MCF 10A (cell line): ENCODE measurements around the gene CLCF1. TPM values are rescaled to one million over a fixed set of nuclear protein-coding genes. Genes with fewer than 3 reads are reported as not detected.

Experiments used
- BruUV-seq: library from RNA; stranded (reverse); fragments of 400-500 nt; replicated peaks from 2 replicates; lab custom pipeline; 2021; lab: Mats Ljungman, UMichigan
- CTCF ChIA-PET: fragments of 300-600 bp; sonication (Branson Sonifier 250); formaldehyde crosslinking; extraction: SDS; loops from one replicate; lab custom pipeline; 2021; ENCODE audit warnings: antibody characterized with exemption, inconsistent platforms; lab: Yijun Ruan, JAX
- POLR2A ChIA-PET: fragments of 300-600, 350-650 bp; sonication (Branson Sonifier 250); formaldehyde crosslinking; extraction: SDS; loops from one replicate; lab custom pipeline; 2020; ENCODE audit warnings: antibody characterized with exemption, inconsistent platforms; lab: Yijun Ruan, JAX
- DNase-seq: peaks from one replicate; pipeline ENCODE4 v3.0.0-alpha.2; 2018; ENCODE audit not compliant: unreplicated experiment
- H3K27ac Mint-ChIP-seq: one replicate; pipeline ENCODE4 v1.8.0; 2022; ENCODE audit warnings: mild to moderate bottlenecking, low read depth, mixed read lengths; ENCODE audit not compliant: unreplicated experiment
- H3K27me3 Mint-ChIP-seq: one replicate; pipeline ENCODE4 v1.8.0; 2022; ENCODE audit warnings: mixed read lengths; ENCODE audit not compliant: insufficient read depth, unreplicated experiment
- H3K36me3 Mint-ChIP-seq: one replicate; pipeline ENCODE4 v1.8.0; 2022; ENCODE audit warnings: mild to moderate bottlenecking, moderate library complexity, mixed read lengths; ENCODE audit not compliant: insufficient read depth, unreplicated experiment
- H3K4me1 Mint-ChIP-seq: one replicate; pipeline ENCODE4 v1.8.0; 2022; ENCODE audit warnings: mixed read lengths; ENCODE audit not compliant: insufficient read depth, unreplicated experiment
- H3K4me3 Mint-ChIP-seq: one replicate; pipeline ENCODE4 v1.8.0; 2022; ENCODE audit warnings: mild to moderate bottlenecking, moderate library complexity, mixed read lengths; ENCODE audit not compliant: unreplicated experiment
- H3K9me3 Mint-ChIP-seq: one replicate; pipeline ENCODE4 v1.8.0; 2022; ENCODE audit warnings: mixed read lengths; ENCODE audit not compliant: unreplicated experiment
- intact Hi-C: fragments of 100-400 bp; cut with micrococcal nuclease; formaldehyde crosslinking; loops from 2 replicates; pipeline ENCODE4 v1.14.1; 2022
- total RNA-seq: library from RNA; stranded (reverse); gene quantifications from 2 replicates; pipeline ENCODE4 v1.2.3, GENCODE V29; 2022
- TF ChIP-seq, protein P1 (sequence below): fragments of 200-600 bp; IDR thresholded peaks from one replicate; pipeline ENCODE4 v1.8.0; 2022; ENCODE audit warnings: antibody characterized with exemption, mild to moderate bottlenecking; ENCODE audit not compliant: unreplicated experiment

Gene CLCF1
- total RNA-seq, 1 experiment from 2014 or later, result 5.8 TPM

DNA sequence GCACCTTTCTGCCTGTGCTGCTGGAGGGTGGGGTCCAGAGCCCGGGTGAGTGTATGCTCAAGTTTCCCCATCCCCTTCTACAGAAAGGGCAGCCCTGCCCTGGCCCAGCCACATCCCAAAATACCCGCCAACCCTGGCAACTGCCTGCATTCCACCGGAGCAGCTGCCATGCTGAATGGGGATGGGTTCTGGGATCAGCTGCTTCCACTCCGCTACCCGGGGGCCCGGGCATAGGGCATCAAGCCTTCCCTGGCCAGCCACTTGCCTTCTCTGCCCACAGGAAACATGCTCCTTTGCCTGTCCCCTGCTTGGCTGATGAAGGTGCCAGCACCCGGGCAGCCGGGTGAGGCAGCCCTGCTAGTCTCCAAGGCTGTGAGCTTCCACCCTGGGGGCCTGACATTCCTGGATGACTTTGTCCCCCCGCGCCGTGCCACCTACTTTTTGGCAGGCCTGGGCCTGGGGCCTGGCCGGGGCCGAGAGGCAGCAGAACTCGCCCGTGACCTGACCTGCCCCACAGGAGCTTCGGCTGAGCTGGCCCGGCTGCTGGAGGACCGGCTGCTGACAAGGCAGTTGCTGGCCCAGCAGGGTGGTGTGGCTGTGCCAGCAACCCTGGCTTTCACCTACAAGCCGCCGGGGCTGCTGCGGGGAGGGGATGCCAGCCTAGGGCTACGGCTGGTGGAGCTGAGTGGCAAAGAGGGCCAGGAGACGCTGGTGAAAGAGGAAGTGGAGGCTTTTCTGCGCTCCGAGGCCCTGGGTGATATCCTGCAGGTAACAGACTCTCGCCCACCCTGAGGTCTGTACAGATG is 45.3 kb upstream of the CLCF1 start:
- intact Hi-C loops, result no loop called here
- Mint-ChIP-seq H3K4me3 (no peak overlapping the region), H3K9me3 (no peaks in the 10 kb centered on the region), H3K4me1 (peaks cover 20% of the 10 kb centered on the region), H3K36me3 (no peaks in the 10 kb centered on the region), H3K27ac (no peak overlapping the region), H3K27me3 (no peaks in the 10 kb centered on the region)
- no peak for DNase-seq
- CTCF ChIA-PET, result no interaction called here
- no TSS peak for BruUV-seq
- POLR2A ChIA-PET, result interaction anchor here (0.6 to 1.2 kb wide), 4 partner anchors 10 to 47 kb away, joined by 3 to 4 read pairs (median 3); partner anchors contain the start of genes PPP1CA, RAD9A and RPS6KB2
- TF ChIP-seq, protein P1, sequence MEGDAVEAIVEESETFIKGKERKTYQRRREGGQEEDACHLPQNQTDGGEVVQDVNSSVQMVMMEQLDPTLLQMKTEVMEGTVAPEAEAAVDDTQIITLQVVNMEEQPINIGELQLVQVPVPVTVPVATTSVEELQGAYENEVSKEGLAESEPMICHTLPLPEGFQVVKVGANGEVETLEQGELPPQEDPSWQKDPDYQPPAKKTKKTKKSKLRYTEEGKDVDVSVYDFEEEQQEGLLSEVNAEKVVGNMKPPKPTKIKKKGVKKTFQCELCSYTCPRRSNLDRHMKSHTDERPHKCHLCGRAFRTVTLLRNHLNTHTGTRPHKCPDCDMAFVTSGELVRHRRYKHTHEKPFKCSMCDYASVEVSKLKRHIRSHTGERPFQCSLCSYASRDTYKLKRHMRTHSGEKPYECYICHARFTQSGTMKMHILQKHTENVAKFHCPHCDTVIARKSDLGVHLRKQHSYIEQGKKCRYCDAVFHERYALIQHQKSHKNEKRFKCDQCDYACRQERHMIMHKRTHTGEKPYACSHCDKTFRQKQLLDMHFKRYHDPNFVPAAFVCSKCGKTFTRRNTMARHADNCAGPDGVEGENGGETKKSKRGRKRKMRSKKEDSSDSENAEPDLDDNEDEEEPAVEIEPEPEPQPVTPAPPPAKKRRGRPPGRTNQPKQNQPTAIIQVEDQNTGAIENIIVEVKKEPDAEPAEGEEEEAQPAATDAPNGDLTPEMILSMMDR, result no peak

DNA sequence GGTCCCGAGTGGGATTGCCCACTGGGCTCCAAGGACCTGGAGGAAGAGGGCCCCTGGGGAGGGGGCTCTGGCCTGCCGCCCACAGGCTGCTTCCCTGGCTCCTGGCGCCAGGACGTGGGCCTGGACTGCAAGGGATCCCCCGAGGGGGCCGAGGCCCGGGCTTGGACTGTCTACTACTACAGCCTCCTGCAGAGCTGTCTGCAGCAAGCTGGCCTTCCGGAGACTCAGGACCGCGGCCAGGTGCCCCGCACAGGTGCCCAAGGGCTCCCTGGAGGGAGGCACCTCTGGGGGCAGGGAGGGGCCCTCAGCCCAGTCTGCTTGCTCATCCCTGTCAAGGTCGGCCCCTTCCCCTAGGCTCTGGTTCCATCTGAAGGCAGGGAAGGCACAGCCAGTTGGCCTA is 44.0 kb upstream of the CLCF1 start:
- no peak for DNase-seq
- TF ChIP-seq, protein P1, result no peak
- intact Hi-C loops, result no loop called here
- H3K9me3 Mint-ChIP-seq, result no peaks in the 10 kb centered on the region
- ChIA-PET CTCF (interaction anchor here (0.6 kb wide), 1 partner anchor 47 kb away, joined by 3 read pairs; no protein-coding TSS in a partner anchor), POLR2A (no interaction called here)
- no peak overlapping the region for H3K4me3 Mint-ChIP-seq
- peaks cover 13% of the 10 kb centered on the region for H3K4me1 Mint-ChIP-seq
- no peaks in the 10 kb centered on the region for H3K27me3 Mint-ChIP-seq
- peaks cover 3% of the 10 kb centered on the region for H3K36me3 Mint-ChIP-seq
- no TSS peak for BruUV-seq
- H3K27ac Mint-ChIP-seq, result no peak overlapping the region

DNA sequence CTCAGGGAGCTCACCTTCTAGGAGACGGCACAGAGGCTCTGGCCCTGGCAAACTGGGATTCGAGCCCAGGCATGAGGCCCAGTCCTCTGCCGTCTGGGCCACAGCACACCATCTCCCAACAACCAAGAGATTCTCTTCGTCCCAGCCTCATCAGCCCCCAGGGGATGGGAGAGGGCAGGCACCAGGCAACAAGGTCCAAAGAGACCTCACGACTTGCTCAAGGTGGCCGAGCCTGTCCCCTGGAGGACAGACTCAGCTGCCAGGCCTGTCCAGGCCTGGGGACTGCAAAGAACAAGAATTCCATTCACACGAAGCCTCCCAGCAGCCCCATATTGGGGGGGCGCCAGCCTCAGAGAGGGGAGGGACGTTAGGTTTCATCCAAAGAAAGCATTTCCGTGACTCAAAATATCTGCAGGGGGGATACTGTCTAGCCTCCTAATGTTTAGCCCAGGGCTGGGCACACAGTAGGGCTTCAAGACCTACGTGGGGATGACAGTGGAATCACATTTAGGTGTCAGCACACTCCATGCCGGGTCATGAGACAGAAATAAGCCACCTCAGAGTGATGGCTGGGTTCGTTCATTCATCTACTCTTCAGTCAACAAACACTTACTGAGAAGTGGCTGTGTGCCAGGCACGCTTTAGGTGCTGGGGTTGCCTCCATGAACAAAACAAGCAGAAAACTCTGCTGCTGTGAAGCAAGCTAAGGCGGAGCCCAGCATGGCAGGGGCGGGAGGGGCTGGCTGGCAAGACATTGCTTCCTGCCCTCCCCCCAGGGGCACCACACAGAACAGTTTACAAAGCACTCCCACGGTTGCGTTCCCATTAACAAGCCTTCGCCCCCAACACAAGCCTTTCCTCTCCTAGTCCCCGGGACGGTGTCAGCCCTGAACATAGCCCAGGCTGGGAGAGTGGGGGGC is 43.3 kb upstream of the CLCF1 start:
- peak; percentile 66 for DNase-seq
- Mint-ChIP-seq H3K27ac (peak overlapping the region; percentile 46), H3K36me3 (peaks cover 5% of the 10 kb centered on the region), H3K27me3 (no peaks in the 10 kb centered on the region), H3K4me3 (no peak overlapping the region), H3K9me3 (no peaks in the 10 kb centered on the region), H3K4me1 (peaks cover 13% of the 10 kb centered on the region)
- POLR2A ChIA-PET, result interaction anchor here (0.6 kb wide), 1 partner anchor 703 kb away, joined by 4 read pairs; no protein-coding TSS in a partner anchor
- BruUV-seq, result no TSS peak
- TF ChIP-seq, protein P1, result no peak
- CTCF ChIA-PET, result interaction anchor here (0.6 kb wide), 1 partner anchor 48 kb away, joined by 3 read pairs; no protein-coding TSS in a partner anchor
- intact Hi-C loops, result no loop called here
